Measurements from ENCODE around the gene MRRF. TPM values are rescaled to one million over a fixed set of nuclear protein-coding genes. Genes with fewer than 3 reads are reported as not detected.

MRRF gene
- total RNA-seq, 4 donors from 2014 or later = 22.7 to 39.4 (median 38.2) TPM

GRCh38 chr9:122347348-122348287 is 82.9 kb downstream of the MRRF start:
- Histone ChIP-seq H3K4me3 (peak overlapping the region; percentile 34 to 65 (median 52)), H3K27ac (peak overlapping the region in 2 of 4 donors; percentile 2 to 63), H3K27me3 (peaks cover 0 to 15% of the 10 kb centered on the region in 2 donors), H3K36me3 (no peaks in the 10 kb centered on the region), H3K9me3 (no peaks in the 10 kb centered on the region), H3K4me1 (peaks cover 0 to 16% (median 0%) of the 10 kb centered on the region in 4 donors)
- TF ChIP-seq EP300 (IDR thresholded peaks at IDR 0.05) (no peak), POLR2A (IDR thresholded peaks at IDR 0.05) (no peak), CTCF (IDR thresholded peaks at IDR 0.05) (no peak)
- 35 to 38% methylated on average over 16 of the region's 16 CpGs for WGBS, 2 donors
- DNase-seq (ENCODE audit: low spot score in 2 of 2) = no peak

- Histone ChIP-seq H3K27me3 (peaks cover 0 to 15% of the 10 kb centered on the region in 2 donors), H3K9me3 (no peaks in the 10 kb centered on the region), H3K27ac (no peak overlapping the region), H3K36me3 (no peaks in the 10 kb centered on the region), H3K4me1 (peaks cover 0 to 16% (median 0%) of the 10 kb centered on the region in 4 donors), H3K4me3 (no peak overlapping the region)
- WGBS, 2 donors = 56 to 64% methylated on average over 12 of the region's 12 CpGs
- TF ChIP-seq CTCF (IDR thresholded peaks at IDR 0.05) (no peak), EP300 (IDR thresholded peaks at IDR 0.05) (no peak), POLR2A (IDR thresholded peaks at IDR 0.05) (no peak)
- no peak for DNase-seq (ENCODE audit: low spot score in 2 of 2)
Observed at GRCh38 chr9:122348288-122348777, 83.7 kb downstream of the MRRF start.

DNA sequence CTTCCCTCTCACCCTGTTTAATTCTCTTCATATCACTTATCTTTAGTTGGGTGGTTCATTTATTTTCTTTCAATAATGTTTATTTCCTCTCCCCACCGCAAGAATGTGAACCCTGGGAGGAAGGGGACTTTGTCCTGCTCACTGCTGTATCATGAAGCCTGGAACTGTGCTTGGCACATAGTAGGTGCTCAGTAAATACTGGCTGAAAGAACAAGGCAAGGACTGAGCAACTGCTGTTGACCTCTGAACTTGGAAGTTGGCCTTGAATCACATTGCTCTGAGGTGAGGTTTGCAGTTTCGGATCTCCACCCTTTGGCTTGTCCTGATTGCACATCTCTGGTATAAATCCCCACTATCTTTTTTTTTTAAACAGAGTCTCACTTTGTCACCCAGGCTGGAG is 84.1 kb downstream of the MRRF start:
- DNase-seq (ENCODE audit: low spot score in 2 of 2) = no peak
- Histone ChIP-seq H3K4me1 (peaks cover 0 to 16% (median 0%) of the 10 kb centered on the region in 4 donors), H3K36me3 (no peaks in the 10 kb centered on the region), H3K27ac (no peak overlapping the region), H3K27me3 (peaks cover 0 to 15% of the 10 kb centered on the region in 2 donors), H3K4me3 (no peak overlapping the region), H3K9me3 (no peaks in the 10 kb centered on the region)
- 74 to 76% methylated on average over 2 of the region's 2 CpGs for WGBS, 2 donors
- TF ChIP-seq EP300 (IDR thresholded peaks at IDR 0.05) (no peak), CTCF (IDR thresholded peaks at IDR 0.05) (no peak), POLR2A (IDR thresholded peaks at IDR 0.05) (no peak)

- Histone ChIP-seq H3K27me3 (peaks cover 0 to 15% of the 10 kb centered on the region in 2 donors), H3K9me3 (no peaks in the 10 kb centered on the region), H3K4me1 (peaks cover 0 to 16% (median 0%) of the 10 kb centered on the region in 4 donors), H3K27ac (no peak overlapping the region), H3K36me3 (no peaks in the 10 kb centered on the region), H3K4me3 (no peak overlapping the region)
- no peak for TF ChIP-seq POLR2A (IDR thresholded peaks at IDR 0.05)
- no peak for TF ChIP-seq EP300 (IDR thresholded peaks at IDR 0.05)
- TF ChIP-seq CTCF (IDR thresholded peaks at IDR 0.05) = no peak
- 77 to 80% methylated on average over 4 of the region's 4 CpGs for WGBS, 2 donors
- no peak for DNase-seq (ENCODE audit: low spot score in 2 of 2)
Observed at GRCh38 chr9:122349201-122349600, 84.5 kb downstream of the MRRF start.

All from tibial nerve (tissue), 4 donors.